Measurements from ENCODE around the gene SLC25A13.

SLC25A13 gene

GRCh38 chr7:96122746-96123145 is 199.2 kb downstream of the SLC25A13 start:
- TF ChIP-seq ZFX (IDR thresholded peaks at IDR 0.05) (no peak), CTCF (conservative IDR thresholded peaks at IDR 0.05) (no peak)
- no peak overlapping the region for H3K27ac ChIP-seq

- no peak overlapping the region for H3K27ac ChIP-seq
- no peak for TF ChIP-seq ZFX (IDR thresholded peaks at IDR 0.05)
Observed at GRCh38 chr7:96121752-96122151, 200.1 kb downstream of the SLC25A13 start.

GRCh38 chr7:96120445-96121225 is 201.3 kb downstream of the SLC25A13 start:
- TF ChIP-seq CTCF (conservative IDR thresholded peaks at IDR 0.05), result no peak
- TF ChIP-seq ZFX (IDR thresholded peaks at IDR 0.05), result no peak

GRCh38 chr7:96118449-96119001 is 203.4 kb downstream of the SLC25A13 start:
- H3K27ac ChIP-seq, result no peak overlapping the region
- TF ChIP-seq ZFX (IDR thresholded peaks at IDR 0.05) (no peak), CTCF (conservative IDR thresholded peaks at IDR 0.05) (no peak)

More at GRCh38 chr7:96120445-96121225, 201.3 kb downstream of the SLC25A13 start:
- no peak overlapping the region for H3K27ac ChIP-seq

GRCh38 chr7:96116173-96116572 is 205.7 kb downstream of the SLC25A13 start:
- TF ChIP-seq CTCF (conservative IDR thresholded peaks at IDR 0.05) (no peak), ZFX (IDR thresholded peaks at IDR 0.05) (no peak)
- H3K27ac ChIP-seq, result no peak overlapping the region

- no peak for TF ChIP-seq CTCF (conservative IDR thresholded peaks at IDR 0.05)
- no peak for TF ChIP-seq ZFX (IDR thresholded peaks at IDR 0.05)
- no peak overlapping the region for H3K27ac ChIP-seq
Observed at GRCh38 chr7:96114190-96114589, 207.7 kb downstream of the SLC25A13 start.

GRCh38 chr7:96111405-96111804 is 210.5 kb downstream of the SLC25A13 start:
- H3K27ac ChIP-seq, result no peak overlapping the region
- TF ChIP-seq CTCF (conservative IDR thresholded peaks at IDR 0.05) (no peak), ZFX (IDR thresholded peaks at IDR 0.05) (no peak)
